Cardiac muscle cell (in vitro differentiated cells and primary cell): Measurements from ENCODE around the gene SGMS2. TPM values are rescaled to one million over a fixed set of nuclear protein-coding genes. Genes with fewer than 3 reads are reported as not detected.

Experiments used
- DNase-seq, 2 donors: peaks; one replicate each; pipeline versions ENCODE4 v3.0.0 to v3.0.0-alpha.2; 2010 to 2017; ENCODE audit warnings: low read depth in 1 of 2, low spot score in 1 of 2
- H3K27ac ChIP-seq: fragments of 200-600 bp; sonication (generic); 2 replicates; pipeline ENCODE4 v1.5.1; 2016
- H3K27me3 ChIP-seq: fragments of 200-600 bp; sonication (generic); 2 replicates; pipeline ENCODE4 v1.6.0; 2016; ENCODE audit warnings: control low read depth
- H3K36me3 ChIP-seq: fragments of 200-600 bp; sonication (generic); 2 replicates; pipeline ENCODE4 v1.5.1; 2016; ENCODE audit warnings: control low read depth
- H3K4me1 ChIP-seq: fragments of 200-600 bp; sonication (generic); 2 replicates; pipeline ENCODE4 v1.8.1; 2017; ENCODE audit warnings: low read depth, mild to moderate bottlenecking, mixed run types
- H3K4me3 ChIP-seq: fragments of 200-600 bp; sonication (generic); 2 replicates; pipeline ENCODE4 v1.5.1; 2016; ENCODE audit warnings: mild to moderate bottlenecking
- H3K9me3 ChIP-seq: fragments of 200-600 bp; sonication (generic); 2 replicates; pipeline ENCODE4 v1.5.1; 2017; ENCODE audit warnings: low read depth, mild to moderate bottlenecking, control low read depth
- polyA plus RNA-seq: library from polyadenylated mRNA; unstranded; fragments of >200 nt; fragmentation: Nextera tagmentation; extraction: Ambion mirVana; gene quantifications from 2 replicates; pipeline ENCODE4 v1.2.1, GENCODE V29; 2016
- total RNA-seq: library from RNA; depleted of rRNA; stranded (reverse); fragments of >200 nt; gene quantifications from 2 replicates; pipeline ENCODE4 v1.2.3, GENCODE V29; 2016
- TF ChIP-seq, protein P1 (sequence below): IDR thresholded peaks from 2 replicates; pipeline ENCODE4 v1.5.1; 2012; ENCODE audit warnings: low read depth, mild to moderate bottlenecking, low read length

Gene SGMS2
- 1.9 and 3.3 TPM in 2 replicates for total RNA-seq
- 0.89 TPM in 1 of 2 replicates, not detected in the other for polyA plus RNA-seq

- TF ChIP-seq, protein P1, sequence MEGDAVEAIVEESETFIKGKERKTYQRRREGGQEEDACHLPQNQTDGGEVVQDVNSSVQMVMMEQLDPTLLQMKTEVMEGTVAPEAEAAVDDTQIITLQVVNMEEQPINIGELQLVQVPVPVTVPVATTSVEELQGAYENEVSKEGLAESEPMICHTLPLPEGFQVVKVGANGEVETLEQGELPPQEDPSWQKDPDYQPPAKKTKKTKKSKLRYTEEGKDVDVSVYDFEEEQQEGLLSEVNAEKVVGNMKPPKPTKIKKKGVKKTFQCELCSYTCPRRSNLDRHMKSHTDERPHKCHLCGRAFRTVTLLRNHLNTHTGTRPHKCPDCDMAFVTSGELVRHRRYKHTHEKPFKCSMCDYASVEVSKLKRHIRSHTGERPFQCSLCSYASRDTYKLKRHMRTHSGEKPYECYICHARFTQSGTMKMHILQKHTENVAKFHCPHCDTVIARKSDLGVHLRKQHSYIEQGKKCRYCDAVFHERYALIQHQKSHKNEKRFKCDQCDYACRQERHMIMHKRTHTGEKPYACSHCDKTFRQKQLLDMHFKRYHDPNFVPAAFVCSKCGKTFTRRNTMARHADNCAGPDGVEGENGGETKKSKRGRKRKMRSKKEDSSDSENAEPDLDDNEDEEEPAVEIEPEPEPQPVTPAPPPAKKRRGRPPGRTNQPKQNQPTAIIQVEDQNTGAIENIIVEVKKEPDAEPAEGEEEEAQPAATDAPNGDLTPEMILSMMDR = no peak
- H3K9me3 ChIP-seq = no peaks in the 10 kb centered on the region
- H3K4me1 ChIP-seq = no peaks in the 10 kb centered on the region
- H3K27me3 ChIP-seq = peaks cover 97% of the 10 kb centered on the region
- H3K4me3 ChIP-seq = peak within 1 kb of the TSS; percentile 69
- no peaks in the 10 kb centered on the region for H3K36me3 ChIP-seq
- peak; percentile 66 to 92 for DNase-seq
- no peak within 1 kb of the TSS for H3K27ac ChIP-seq
These were observed at the start of gene SGMS2 for GRCh38 chr4:107824350-107825071. TSS of gene SGMS2 (plus strand) at chr4:107824932. CDS start at chr4:107895554, 70,622 bp downstream.

DNA sequence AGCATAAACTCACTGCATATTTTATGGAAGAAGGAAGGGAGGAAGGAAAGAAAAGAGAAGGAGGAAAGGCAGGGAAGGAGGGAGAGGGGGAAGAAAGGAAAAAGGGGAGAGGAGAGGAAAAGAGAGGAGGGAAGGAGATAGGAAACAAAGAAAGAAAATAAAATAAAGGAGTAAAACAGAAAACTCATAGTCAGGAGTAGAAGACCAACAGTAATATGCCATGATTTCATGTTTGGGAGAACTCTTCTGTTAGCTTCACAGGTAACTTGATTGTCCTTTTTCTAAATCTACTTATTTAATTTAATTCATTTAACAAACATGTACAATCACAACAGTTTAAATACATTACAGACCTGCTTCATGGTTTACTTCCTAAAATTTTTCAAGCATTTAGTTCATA lies 46.8 kb upstream of the SGMS2 start:
- Histone ChIP-seq H3K27me3 (no peaks in the 10 kb centered on the region), H3K36me3 (no peaks in the 10 kb centered on the region), H3K9me3 (no peaks in the 10 kb centered on the region), H3K4me1 (no peaks in the 10 kb centered on the region), H3K27ac (no peak overlapping the region), H3K4me3 (no peak overlapping the region)
- DNase-seq = no peak
- TF ChIP-seq, protein P1 = no peak

DNA sequence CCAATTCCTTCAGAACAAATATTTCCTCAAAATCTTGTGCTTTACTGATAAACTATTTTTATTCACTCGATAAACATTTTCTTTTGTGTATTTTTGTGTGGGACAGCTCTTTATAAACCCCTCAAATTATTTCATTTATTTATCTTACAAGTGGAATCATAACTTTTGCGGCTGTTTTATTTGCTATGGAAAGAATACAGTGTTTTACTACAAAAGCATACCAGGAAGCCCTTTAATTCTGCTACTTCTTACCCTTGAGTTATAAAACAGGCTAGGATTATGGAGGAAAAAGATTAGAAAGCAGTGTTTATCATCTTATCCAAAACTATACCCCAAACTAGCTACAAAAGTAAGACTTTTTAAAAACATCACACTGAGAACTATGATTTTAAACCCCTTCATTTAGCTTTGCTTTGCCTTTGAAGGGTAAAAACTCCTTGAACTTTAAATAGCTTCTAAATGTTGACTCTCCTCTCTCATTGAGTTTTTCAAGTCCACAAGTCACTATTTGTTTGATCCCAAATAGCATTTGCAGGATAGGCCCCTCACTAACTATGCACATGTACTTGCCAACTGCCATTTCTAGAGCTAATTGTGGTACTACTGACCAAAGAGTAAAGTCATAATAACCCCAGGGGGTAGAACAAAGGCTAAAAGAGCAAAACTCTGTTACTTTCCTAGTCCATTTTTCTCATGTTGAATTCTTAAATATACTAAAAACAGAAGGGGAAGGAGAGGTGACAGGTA lies 45.8 kb upstream of the SGMS2 start:
- H3K9me3 ChIP-seq = no peaks in the 10 kb centered on the region
- no peaks in the 10 kb centered on the region for H3K36me3 ChIP-seq
- DNase-seq = no peak
- H3K27ac ChIP-seq = no peak overlapping the region
- no peaks in the 10 kb centered on the region for H3K27me3 ChIP-seq
- no peaks in the 10 kb centered on the region for H3K4me1 ChIP-seq
- TF ChIP-seq, protein P1 = no peak
- H3K4me3 ChIP-seq = no peak overlapping the region

- TF ChIP-seq, protein P1 = no peak
- no peak for DNase-seq
- no peaks in the 10 kb centered on the region for H3K36me3 ChIP-seq
These were observed 44.1 kb upstream of the SGMS2 start for GRCh38 chr4:107780665-107781064.

DNA sequence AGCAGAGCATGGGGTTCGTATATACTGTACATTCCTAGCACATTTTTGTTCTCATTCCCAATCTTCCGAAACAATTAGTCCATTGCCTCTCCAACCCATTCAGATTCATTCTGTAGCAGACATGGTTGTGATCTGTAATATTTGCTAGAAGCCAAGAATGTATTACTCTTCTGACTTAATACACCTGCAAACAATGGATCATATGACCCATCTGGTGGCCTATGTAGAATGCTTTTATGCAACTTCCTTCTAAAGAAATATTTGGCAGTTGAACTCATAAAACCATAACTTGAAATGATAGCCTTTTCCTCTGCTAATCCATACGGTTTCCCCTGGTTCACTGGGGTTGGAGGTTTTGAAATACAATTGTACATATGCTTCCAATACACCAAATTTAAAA lies 32.8 kb upstream of the SGMS2 start:
- H3K4me3 ChIP-seq = no peak overlapping the region
- no peaks in the 10 kb centered on the region for H3K4me1 ChIP-seq
- no peak overlapping the region for H3K27ac ChIP-seq
- H3K36me3 ChIP-seq = no peaks in the 10 kb centered on the region
- no peak for DNase-seq
- H3K27me3 ChIP-seq = no peaks in the 10 kb centered on the region
- no peaks in the 10 kb centered on the region for H3K9me3 ChIP-seq
- TF ChIP-seq, protein P1 = no peak

More at GRCh38 chr4:107780665-107781064, 44.1 kb upstream of the SGMS2 start:
- H3K9me3 ChIP-seq = no peaks in the 10 kb centered on the region
- H3K4me3 ChIP-seq = no peak overlapping the region
- no peaks in the 10 kb centered on the region for H3K27me3 ChIP-seq
- no peaks in the 10 kb centered on the region for H3K4me1 ChIP-seq
- H3K27ac ChIP-seq = no peak overlapping the region
